K562 (cell line): ENCODE data around the gene PRSS38. TPM values are rescaled to one million over a fixed set of nuclear protein-coding genes. Genes with fewer than 3 reads are reported as not detected.

Experiments used
- BRD4 ChIP-seq: fragments of 200-600 bp; sonication (generic); IDR thresholded peaks from 2 replicates; pipeline ENCODE4 v1.6.1; 2017; ENCODE audit warnings: inconsistent platforms
- CREBBP ChIP-seq: IDR thresholded peaks from one replicate; pipeline ENCODE4 v1.6.1; 2012; ENCODE audit warnings: low read depth, mild to moderate bottlenecking, control low read depth, inconsistent platforms, low read length
- DMBX1 ChIP-seq: fragments of 250-450 bp; sonication (Bioruptor Pico); IDR thresholded peaks from 2 replicates; pipeline ENCODE4 v1.8.0; 2022; ENCODE audit warnings: inconsistent platforms, mild to moderate bottlenecking, moderate library complexity, borderline replicate concordance
- E2F3 ChIP-seq: fragments of 250-450 bp; sonication (Bioruptor Pico); IDR thresholded peaks from 2 replicates; pipeline ENCODE4 v1.4.0; 2020; ENCODE audit warnings: mild to moderate bottlenecking
- HIVEP1 ChIP-seq: fragments of 250-450 bp; sonication (Bioruptor Pico); IDR thresholded peaks from 2 replicates; pipeline ENCODE4 v1.4.0; 2020; ENCODE audit warnings: mild to moderate bottlenecking
- ILK ChIP-seq: fragments of 450-650 bp; IDR thresholded peaks from 2 replicates; pipeline ENCODE4 v1.6.1; 2016; ENCODE audit warnings: missing genetic modification characterization, low read depth, mild to moderate bottlenecking, missing compliant biosample characterization, moderate library complexity, borderline replicate concordance
- NCOR1 ChIP-seq: fragments of 450-650 bp; IDR thresholded peaks from 2 replicates; pipeline ENCODE4 v1.6.1; 2016; ENCODE audit warnings: mild to moderate bottlenecking, moderate library complexity
- POLR2G ChIP-seq: fragments of 200-400 bp; formaldehyde crosslinking; IDR thresholded peaks from 2 replicates; pipeline ENCODE4 v1.6.1; 2017; ENCODE audit warnings: low read depth, mild to moderate bottlenecking, antibody characterized with exemption, low read length, moderate library complexity
- SRSF9 ChIP-seq: fragments of 200-400 bp; formaldehyde crosslinking; IDR thresholded peaks from 2 replicates; pipeline ENCODE4 v1.6.1; 2017; ENCODE audit warnings: low read depth, low read length, borderline replicate concordance
- TAF15 ChIP-seq: fragments of 200-400 bp; formaldehyde crosslinking; IDR thresholded peaks from 2 replicates; pipeline ENCODE4 v1.6.1; 2017; ENCODE audit warnings: mild to moderate bottlenecking, low read depth, low read length, moderate library complexity
- TRIM28 ChIP-seq: fragments of 450-650 bp; IDR thresholded peaks from 2 replicates; pipeline ENCODE4 v1.6.1; 2017
- WHSC1 ChIP-seq: IDR thresholded peaks from one replicate; pipeline ENCODE4 v1.6.1; 2012; ENCODE audit warnings: low read length, control low read depth, inconsistent platforms
- ZBTB43 ChIP-seq: sonication (generic); formaldehyde crosslinking; IDR thresholded peaks from 2 replicates; pipeline ENCODE4 v1.8.0; 2023; ENCODE audit warnings: mild to moderate bottlenecking, missing genetic modification reagents
- ZEB2 ChIP-seq: fragments of 450-650 bp; IDR thresholded peaks from 2 replicates; pipeline ENCODE4 v1.6.1; 2016
- ZNF133 ChIP-seq: fragments of 250-450 bp; sonication (Bioruptor Pico); IDR thresholded peaks from 2 replicates; pipeline ENCODE4 v1.4.0; 2020; ENCODE audit warnings: mild to moderate bottlenecking
- ZNF140 ChIP-seq: fragments of 250-450 bp; sonication (Bioruptor Pico); IDR thresholded peaks from 2 replicates; pipeline ENCODE4 v1.8.0; 2021; ENCODE audit warnings: moderate library complexity, mild to moderate bottlenecking, inconsistent platforms
- ZNF175 ChIP-seq: fragments of 200-800 bp; sonication (Bioruptor generic); IDR thresholded peaks from 2 replicates; pipeline ENCODE4 v1.6.1; 2016; ENCODE audit warnings: low read depth, mild to moderate bottlenecking, missing genetic modification characterization, missing compliant biosample characterization
- ZNF436 ChIP-seq: fragments of 250-450, 450-650 bp; sonication (Bioruptor Pico); formaldehyde crosslinking; IDR thresholded peaks from 2 replicates; pipeline ENCODE4 v1.7.0; 2020; ENCODE audit warnings: mild to moderate bottlenecking
- ZNF79 ChIP-seq: fragments of 250-450 bp; sonication (Bioruptor Pico); IDR thresholded peaks from 2 replicates; pipeline ENCODE4 v1.4.0; 2020; ENCODE audit warnings: low read depth, mild to moderate bottlenecking, moderate library complexity
- polyA plus RNA-seq, 8 experiments: library from polyadenylated mRNA; depleted of rRNA in 4 of 8; stranded (reverse) in 5 of 8; unstranded in 3 of 8; fragments of >200 nt; fragmentation: Nextera tagmentation in 2 of 8; fragmentation: Illumina TruSeq in 1 of 8; extraction: Ambion mirVana in 2 of 8; extraction: Trizol in 1 of 8; gene quantifications; 2 replicates each; pipeline versions ENCODE4 v1.2.1 to v1.2.3, GENCODE V29; 2011 to 2014; ENCODE audit warnings: inconsistent platforms in 1 of 8, missing spikeins in 1 of 8
- total RNA-seq, 7 experiments: library from RNA; depleted of rRNA in 6 of 7; stranded (reverse); fragments of >200 nt in 6 of 7; fragmentation: Illumina TruSeq in 2 of 7; extraction: Trizol in 2 of 7; gene quantifications; 2 replicates each; pipeline versions ENCODE4 v1.2.1 to v1.2.3, GENCODE V29; 2011 to 2021; ENCODE audit warnings: low replicate concordance in 1 of 7
- TF ChIP-seq, protein P1 (sequence below): IDR thresholded peaks from 3 replicates; pipeline ENCODE4 v1.6.1; 2011; ENCODE audit warnings: borderline replicate concordance, mild to moderate bottlenecking; ENCODE audit not compliant: insufficient read length, insufficient read depth
- TF ChIP-seq, protein P2 (sequence below): sonication (generic); formaldehyde crosslinking; IDR thresholded peaks from 2 replicates; pipeline ENCODE4 v1.8.0; 2023; ENCODE audit warnings: missing genetic modification reagents, mild to moderate bottlenecking, borderline replicate concordance
- TF ChIP-seq, protein P3 (sequence below): sonication (generic); formaldehyde crosslinking; IDR thresholded peaks from 2 replicates; pipeline ENCODE4 v1.8.0; 2022; ENCODE audit warnings: mild to moderate bottlenecking, low read depth, missing genetic modification reagents

Gene PRSS38
- total and polyA plus RNA-seq, 9 of the 15 experiments (the other 6 are each of a cell fraction or from before 2014, with no cell fraction given): 0.09 to 0.14 TPM; not detected in 7

DNA sequence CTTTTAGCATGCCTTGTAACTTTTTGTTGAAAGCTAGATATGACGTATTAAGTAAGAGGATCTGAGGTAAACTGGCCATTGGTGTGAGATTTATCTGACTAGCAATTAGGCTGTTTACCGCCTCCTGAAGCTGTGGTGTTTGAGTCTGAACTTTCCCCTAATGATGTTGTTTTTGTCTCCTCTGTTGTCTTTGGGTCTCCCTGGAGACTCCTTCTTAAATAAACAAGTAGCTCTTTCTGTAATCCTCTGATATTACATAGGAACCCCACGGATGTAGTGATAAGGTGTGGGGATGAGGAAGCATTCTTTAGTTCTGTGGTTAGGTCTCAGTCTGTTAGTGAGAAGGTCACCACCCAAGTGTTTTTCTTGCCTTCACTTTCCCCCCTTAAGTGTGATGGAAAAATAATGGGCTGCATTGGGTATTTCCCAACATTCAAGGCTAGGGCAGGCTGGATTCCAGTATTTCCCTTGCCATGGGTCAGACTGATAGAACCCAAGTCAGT, 33.0 kb downstream of the PRSS38 start (continued):
- TF ChIP-seq ZBTB43: no peak
- TF ChIP-seq ZNF175: no peak
- peak; percentile 74 for TF ChIP-seq ZEB2
- TF ChIP-seq SRSF9: no peak
- TF ChIP-seq DMBX1 (CRISPR knock-in tag): no peak
- TF ChIP-seq ZNF140 (CRISPR knock-in tag): no peak
- no peak for TF ChIP-seq TAF15
- no peak for TF ChIP-seq ZNF436 (CRISPR knock-in tag)
- no peak for TF ChIP-seq CREBBP
- no peak for TF ChIP-seq ZNF133 (CRISPR knock-in tag)
- no peak for TF ChIP-seq BRD4
- TF ChIP-seq, protein P1, sequence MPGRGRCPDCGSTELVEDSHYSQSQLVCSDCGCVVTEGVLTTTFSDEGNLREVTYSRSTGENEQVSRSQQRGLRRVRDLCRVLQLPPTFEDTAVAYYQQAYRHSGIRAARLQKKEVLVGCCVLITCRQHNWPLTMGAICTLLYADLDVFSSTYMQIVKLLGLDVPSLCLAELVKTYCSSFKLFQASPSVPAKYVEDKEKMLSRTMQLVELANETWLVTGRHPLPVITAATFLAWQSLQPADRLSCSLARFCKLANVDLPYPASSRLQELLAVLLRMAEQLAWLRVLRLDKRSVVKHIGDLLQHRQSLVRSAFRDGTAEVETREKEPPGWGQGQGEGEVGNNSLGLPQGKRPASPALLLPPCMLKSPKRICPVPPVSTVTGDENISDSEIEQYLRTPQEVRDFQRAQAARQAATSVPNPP: no peak
- TF ChIP-seq WHSC1: no peak
- TF ChIP-seq TRIM28: no peak
- TF ChIP-seq, protein P2, sequence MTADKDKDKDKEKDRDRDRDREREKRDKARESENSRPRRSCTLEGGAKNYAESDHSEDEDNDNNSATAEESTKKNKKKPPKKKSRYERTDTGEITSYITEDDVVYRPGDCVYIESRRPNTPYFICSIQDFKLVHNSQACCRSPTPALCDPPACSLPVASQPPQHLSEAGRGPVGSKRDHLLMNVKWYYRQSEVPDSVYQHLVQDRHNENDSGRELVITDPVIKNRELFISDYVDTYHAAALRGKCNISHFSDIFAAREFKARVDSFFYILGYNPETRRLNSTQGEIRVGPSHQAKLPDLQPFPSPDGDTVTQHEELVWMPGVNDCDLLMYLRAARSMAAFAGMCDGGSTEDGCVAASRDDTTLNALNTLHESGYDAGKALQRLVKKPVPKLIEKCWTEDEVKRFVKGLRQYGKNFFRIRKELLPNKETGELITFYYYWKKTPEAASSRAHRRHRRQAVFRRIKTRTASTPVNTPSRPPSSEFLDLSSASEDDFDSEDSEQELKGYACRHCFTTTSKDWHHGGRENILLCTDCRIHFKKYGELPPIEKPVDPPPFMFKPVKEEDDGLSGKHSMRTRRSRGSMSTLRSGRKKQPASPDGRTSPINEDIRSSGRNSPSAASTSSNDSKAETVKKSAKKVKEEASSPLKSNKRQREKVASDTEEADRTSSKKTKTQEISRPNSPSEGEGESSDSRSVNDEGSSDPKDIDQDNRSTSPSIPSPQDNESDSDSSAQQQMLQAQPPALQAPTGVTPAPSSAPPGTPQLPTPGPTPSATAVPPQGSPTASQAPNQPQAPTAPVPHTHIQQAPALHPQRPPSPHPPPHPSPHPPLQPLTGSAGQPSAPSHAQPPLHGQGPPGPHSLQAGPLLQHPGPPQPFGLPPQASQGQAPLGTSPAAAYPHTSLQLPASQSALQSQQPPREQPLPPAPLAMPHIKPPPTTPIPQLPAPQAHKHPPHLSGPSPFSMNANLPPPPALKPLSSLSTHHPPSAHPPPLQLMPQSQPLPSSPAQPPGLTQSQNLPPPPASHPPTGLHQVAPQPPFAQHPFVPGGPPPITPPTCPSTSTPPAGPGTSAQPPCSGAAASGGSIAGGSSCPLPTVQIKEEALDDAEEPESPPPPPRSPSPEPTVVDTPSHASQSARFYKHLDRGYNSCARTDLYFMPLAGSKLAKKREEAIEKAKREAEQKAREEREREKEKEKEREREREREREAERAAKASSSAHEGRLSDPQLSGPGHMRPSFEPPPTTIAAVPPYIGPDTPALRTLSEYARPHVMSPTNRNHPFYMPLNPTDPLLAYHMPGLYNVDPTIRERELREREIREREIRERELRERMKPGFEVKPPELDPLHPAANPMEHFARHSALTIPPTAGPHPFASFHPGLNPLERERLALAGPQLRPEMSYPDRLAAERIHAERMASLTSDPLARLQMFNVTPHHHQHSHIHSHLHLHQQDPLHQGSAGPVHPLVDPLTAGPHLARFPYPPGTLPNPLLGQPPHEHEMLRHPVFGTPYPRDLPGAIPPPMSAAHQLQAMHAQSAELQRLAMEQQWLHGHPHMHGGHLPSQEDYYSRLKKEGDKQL (CRISPR knock-in tag): no peak
- no peak for TF ChIP-seq POLR2G
- TF ChIP-seq HIVEP1 (CRISPR knock-in tag): no peak
- TF ChIP-seq NCOR1: peak; percentile 89
- TF ChIP-seq ILK: no peak
- TF ChIP-seq, protein P3, sequence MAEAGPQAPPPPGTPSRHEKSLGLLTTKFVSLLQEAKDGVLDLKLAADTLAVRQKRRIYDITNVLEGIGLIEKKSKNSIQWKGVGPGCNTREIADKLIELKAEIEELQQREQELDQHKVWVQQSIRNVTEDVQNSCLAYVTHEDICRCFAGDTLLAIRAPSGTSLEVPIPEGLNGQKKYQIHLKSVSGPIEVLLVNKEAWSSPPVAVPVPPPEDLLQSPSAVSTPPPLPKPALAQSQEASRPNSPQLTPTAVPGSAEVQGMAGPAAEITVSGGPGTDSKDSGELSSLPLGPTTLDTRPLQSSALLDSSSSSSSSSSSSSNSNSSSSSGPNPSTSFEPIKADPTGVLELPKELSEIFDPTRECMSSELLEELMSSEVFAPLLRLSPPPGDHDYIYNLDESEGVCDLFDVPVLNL: no peak
- TF ChIP-seq ZNF79 (CRISPR knock-in tag): no peak
- TF ChIP-seq E2F3: no peak
